NCI-H2171 treated with DMSO at 0.1 percent for 48 hours (cell line): ENCODE results near the gene ZNF394.

Experiments
- DNase-seq: peaks from one replicate; lab custom pipeline; 2025; lab: John Stamatoyannopoulos, UW

ZNF394 gene

DNA sequence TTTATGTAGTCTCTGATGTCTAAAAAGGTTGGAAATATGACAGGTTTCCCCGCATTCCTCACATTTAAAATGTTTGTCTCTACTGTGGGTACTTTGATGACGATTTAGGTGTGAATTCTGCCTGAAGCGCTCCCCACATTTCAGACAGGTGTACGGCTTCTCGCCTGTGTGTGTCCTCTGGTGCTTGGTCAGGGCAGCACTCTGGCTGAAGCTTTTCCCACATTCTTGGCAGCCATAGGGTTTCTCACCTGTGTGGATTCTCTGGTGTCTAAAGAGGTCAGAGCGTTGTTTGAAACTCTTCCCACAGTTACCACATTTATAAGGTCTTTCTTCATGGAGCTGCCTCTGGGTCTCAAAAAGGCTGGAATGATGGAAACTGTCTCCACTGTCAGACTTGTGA, 6.3 kb downstream of the ZNF394 start:
- no peak for DNase-seq

DNA sequence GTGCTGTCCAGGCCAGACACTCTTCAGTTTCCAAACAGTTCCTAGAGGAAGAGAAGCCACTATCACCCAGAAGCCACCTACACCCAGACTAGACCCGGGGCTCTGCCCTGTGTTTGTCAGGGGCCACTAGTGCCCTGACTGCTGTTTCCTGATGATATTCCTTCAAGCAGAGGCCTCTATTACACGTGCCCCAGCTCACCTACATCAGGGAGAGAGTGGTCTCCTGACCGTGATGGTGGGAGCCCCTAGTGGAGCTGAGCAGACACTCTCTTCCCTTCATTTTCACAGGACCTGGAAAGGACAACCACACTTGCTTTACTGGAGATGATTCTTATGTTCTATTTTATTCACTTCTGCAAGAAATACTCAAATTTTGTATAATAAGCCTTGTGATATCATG, 9.2 kb downstream of the ZNF394 start:
- DNase-seq, result no peak

DNA sequence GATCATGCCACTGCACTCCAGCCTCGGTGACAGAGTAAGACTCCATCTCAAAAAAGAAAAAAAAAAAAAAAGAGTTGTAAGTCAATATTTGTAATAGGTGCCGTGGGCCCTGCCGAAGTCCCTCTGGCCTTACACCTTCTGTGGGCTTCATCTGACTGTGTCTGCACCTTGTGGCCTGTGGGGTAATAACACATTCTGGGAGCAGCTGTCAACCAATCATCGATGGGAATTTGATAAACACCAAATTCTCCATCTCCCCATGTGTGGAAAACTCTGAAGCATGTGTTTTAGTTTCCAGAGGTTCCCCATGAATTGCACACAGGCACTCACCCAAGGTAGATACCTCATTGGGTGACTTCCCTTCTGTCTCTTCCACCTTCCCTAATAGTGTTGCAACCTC, 10.8 kb downstream of the ZNF394 start:
- no peak for DNase-seq

DNA sequence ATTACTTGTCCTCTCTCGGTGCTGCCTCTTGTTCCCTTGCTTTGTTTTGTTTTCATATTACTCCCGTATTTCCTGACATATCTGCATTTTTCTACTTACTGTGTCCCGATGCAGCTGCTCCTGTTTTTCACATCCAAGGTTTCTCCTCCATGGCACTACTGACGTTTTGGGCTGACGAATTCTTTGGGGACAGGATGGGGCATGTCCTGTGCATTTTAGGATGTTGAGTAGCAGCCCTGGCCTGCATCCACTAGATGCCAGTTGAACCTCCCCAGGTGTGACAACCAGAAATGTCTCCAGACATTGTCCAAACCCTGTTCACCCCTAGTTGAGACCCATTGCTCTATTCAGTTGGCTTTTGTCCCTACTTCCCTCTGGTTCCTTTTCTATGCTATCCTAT, 15.0 kb downstream of the ZNF394 start:
- DNase-seq, result no peak

DNA sequence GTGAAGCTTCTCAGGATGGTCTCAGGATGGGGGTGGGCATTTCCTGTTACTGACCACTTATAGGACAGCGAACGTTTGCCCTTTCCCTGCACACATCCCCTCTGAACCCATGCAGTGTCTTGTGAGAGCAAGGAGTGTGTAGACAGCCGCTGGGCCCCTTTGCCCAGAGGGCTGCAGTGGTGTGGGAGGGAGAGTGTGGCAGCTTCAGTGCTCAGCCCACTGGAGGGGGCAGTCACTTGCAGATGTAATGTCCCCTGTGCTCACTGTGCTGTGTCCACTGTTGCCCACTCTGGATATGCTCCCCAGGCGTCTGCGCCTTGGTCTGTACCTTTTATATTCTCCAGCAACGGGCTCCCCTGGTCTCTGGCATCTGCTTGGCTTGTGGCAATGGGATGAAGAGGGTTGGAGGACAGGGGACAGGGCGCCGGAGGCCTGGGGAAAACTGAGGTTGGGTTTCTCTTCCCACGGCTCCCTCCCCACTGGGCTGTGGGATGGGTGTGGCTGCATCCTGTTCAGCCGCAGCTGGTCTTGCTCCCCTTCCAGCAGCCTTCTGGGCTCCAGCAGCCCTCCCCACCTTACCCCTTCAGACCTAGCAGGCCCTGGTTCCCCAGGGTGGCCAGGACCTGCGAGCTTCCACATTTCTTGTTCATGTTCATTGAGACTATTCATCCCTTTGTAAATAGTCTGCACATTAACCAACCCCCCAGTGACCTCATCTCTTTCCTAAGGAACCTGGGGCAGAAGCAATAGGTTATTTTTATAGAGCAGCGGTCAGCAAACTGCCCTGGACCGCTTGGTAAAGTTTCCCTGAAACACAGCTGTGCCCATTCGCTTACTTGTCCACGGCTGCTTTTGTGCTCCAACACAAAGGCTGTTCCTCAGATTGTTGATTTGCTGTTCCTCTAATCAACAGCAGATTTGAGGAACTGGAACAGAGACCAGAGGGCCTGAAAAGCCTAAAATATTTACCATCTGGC, 21.3 kb downstream of the ZNF394 start:
- no peak for DNase-seq

DNA sequence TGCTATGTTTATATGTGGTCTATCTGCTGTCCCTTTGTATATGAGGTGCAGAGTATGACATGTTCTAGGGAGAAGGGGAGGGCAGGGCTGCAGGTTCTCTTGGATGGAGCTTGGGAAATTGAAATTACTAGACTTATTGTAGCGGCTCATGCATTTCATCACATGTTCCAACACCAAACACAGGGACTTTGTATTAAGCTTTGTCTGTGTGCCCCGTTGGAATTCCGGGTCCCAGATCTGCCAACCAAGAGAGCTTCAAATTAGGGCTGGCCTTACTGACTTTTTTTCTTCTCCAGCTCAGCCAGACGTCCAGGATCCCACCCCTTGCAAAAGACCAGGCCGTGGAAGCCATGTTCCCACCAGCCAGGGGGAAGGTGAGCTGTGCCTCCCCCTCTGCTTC, 24.0 kb downstream of the ZNF394 start:
- DNase-seq, result no peak

DNA sequence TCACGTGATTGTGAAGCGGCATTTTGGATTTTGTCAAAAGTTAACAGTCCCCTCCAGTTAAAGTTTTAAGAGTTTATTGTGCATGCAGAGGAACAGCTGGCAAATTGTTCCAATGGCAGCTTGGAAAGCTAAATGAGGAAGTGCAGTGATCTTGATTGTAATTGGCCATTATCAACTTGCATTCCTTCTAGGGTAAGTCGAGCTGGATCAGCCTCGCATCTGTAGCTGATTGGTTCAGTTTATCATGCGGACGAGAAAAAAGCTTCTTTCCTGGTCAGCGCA, 26.8 kb downstream of the ZNF394 start:
- peak; percentile 56 for DNase-seq

DNA sequence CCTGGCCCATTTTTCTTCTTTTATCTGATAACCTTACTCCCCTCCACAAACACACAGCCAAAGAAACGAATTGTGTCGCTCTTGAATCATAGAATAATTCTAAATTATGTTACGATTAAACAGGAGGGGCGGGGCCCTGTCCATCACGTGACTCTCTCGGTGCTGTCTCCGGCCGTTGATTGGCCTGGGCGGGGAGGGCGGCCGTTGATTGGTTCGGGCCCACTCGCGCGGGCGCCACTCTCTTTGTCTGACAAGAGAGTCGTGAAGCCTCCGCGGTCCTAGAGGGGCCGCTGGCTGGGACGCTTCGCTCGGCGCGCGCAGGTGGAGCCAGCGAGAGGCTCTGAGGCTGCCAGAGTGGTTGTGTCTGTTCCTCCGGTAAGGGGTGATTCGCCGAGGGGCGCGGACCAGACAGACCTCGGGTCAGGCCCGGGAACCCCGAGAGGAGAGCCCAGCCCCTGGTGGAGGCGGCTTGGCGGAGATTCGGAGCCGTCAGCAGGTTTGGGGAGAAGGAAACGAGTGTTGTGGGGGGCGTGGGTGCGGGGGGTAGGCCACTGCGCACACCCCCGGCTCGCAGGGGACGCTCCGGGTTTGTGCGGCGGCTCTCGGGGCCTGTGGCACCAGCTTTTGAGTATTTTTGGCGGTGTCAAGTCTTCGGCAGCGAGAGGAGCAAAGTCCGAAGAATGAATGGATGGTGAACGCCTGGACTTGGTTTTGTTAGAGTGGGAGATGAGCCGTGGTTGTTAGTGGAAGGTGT, 27.3 kb downstream of the ZNF394 start, which contains the start of gene ZNF789:
TSS of gene ZNF789 (plus strand) at position 330 of the 754 bp plus-strand sequence. CDS start 3,567 bp downstream, outside the sequence.
- DNase-seq, result peak; percentile 94

DNA sequence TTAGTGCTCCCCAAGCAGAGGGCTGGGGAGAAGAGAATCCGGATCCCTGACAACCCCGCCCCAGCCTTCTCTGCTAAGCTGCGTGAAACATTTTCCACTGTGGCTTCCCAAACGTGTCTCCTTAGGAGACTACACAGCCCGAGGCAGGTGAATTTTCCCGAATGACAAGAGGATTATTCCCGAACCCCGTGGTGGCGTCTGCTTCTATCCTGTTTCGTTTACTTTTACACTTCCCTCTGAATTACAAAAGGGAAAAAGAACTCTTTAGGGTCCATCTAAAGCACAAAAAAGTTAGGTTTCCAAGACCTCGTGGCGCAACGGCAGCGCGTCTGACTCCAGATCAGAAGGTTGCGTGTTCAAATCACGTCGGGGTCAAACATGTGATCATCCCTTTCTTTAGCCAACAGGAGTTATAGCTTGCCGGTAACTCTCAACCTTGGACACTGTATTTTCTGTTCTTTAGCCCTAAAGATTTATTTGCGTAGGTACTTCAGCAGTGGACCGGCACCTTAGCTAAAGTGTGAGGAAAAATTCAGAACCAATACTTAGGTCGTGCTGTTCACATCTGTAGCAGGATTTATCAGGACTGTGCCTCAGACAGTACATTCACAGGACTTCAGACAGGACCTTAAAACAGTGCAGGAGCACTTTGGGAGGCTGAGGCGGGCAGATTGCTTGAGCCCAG, 30.6 kb downstream of the ZNF394 start:
- no peak for DNase-seq

DNA sequence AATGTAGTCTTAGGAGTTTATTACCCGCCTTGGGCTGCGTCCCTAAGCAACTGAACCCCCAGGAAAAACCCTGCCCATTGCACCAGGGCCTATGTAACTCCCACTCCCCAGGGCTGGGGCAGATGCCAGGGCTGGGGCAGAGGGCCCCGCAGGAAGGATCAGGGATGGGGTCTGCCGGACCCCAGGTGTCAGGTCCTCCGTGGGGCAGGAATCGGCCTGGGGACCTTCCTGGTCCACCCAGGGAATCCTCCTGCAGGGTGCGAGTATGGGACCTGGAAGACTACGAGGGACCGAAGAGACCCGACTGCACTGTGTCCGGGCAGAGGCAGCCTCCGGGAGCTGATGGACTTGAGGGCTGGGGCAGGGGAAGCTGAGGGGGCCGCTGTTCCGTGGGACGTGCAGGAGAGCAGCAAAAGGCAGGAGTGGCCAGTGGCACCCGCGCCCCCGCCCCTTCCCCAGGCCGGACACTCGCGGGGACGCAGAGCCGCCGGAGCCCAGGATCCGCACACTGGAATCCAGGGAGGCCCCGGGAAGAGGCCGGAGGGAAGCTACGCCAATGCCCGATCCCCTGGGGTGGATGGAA, 31.7 kb downstream of the ZNF394 start:
- DNase-seq, result no peak

DNA sequence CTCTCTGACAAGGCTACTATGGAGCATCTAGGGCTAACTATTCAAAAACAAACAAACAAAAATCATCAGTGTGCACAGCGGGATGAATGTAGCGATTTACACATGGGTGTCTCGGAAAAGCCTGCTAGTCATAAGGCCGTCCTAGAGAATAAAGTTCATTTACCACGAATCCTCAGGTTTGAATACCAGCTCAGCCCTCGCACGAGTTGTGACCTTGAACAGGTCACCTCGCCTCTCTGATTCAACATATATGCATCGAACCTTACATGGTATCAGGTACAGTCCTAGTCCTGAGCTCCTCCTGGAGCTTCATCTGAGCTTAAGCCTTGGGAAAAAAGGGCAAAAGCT, 34.7 kb downstream of the ZNF394 start:
- no peak for DNase-seq

DNA sequence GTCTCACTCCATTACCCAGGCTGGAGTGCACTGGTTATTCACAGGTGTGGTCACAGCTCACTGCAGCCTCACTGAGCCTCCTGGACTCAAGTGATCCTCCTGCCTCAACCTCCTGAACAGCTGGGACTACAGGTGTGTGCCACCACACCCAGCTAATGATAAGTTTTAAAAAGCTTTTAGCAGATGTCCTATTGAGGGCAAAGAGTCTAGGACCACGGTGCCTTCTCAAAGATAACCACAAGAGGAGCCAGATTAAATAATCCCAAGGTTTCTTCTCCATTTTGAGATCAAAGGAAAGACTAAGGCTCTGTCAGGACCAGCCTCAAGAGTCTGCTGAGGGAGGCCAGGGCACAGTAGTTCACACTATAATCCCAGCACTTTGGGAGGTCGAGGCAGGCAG, 38.9 kb downstream of the ZNF394 start:
- no peak for DNase-seq

DNA sequence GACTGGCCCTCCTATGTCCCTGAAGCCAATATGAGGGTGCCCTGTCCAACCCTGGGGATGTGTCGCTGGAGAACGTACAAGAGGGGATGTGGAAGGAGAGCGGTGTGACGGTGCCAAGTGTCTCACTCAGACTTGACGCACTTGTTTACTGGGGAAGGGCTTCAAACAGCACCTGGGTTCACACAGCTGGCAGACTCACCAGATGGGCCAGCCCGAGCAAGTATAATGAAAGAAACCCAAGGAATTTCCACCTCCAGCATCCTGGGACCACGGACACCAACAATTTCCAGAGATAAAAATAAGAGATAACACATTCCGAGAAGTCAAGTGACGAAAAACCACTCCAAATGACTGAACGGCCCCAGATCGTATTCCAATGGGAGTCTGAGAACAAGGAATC, 39.4 kb downstream of the ZNF394 start:
- DNase-seq, result no peak

DNA sequence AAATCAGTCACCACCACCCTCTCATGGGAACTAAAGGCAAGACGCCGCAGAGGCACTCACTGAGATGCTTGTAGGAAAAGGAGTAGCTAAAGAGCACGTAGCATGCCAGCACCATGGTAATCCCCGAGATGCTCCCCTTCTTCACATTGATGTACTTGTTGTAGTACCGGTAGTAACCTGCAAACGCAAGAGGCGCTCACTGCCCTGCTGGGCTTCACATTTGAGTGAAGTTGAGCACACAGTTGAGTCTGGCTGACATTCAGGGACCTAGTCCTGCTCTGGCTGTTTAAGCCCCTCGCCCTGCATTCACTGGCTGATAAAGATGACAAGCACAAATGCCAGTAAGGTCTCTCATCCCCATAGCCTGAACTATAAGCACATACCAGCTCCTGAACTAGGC, 41.0 kb downstream of the ZNF394 start:
- no peak for DNase-seq

DNA sequence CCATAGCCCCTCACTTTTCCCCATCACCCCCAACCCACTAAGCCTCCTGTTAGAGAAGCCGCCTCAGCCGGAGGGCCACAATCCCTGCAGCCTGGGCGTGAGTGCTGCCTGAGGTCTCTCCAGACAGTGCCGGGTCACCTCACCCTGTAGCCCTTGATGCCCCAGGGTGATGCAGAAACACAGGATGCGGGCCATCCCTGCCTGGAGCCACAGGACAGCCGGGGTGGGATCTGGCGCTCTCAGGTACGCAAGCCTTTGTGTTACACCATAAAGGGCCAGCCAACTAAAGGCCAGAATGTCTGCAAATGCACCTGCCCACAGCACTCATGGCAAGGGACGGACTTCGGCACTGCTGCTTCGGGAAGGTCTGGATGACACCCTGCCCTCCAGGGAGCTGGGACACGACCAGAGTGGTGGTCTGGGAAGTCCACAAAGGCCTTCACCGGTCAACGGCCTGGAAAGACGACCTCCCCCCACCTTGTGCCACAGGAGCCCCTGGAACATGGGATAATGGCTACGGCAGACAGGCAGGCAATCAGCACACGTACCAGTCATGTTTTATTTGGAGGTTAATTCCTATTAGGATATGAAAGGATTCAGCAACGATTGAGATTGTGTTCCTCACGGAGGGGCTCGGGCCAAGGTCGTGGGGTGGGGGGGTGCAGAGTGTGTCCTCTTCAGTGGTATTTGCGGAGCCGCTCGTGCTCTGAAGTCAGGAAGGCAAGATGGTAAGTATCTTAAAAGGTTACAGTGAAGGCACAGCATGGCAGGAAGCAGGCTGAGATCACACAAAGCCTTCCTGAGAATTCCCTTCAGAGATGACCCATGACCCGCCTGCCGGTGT, 42.2 kb downstream of the ZNF394 start:
- no peak for DNase-seq

DNA sequence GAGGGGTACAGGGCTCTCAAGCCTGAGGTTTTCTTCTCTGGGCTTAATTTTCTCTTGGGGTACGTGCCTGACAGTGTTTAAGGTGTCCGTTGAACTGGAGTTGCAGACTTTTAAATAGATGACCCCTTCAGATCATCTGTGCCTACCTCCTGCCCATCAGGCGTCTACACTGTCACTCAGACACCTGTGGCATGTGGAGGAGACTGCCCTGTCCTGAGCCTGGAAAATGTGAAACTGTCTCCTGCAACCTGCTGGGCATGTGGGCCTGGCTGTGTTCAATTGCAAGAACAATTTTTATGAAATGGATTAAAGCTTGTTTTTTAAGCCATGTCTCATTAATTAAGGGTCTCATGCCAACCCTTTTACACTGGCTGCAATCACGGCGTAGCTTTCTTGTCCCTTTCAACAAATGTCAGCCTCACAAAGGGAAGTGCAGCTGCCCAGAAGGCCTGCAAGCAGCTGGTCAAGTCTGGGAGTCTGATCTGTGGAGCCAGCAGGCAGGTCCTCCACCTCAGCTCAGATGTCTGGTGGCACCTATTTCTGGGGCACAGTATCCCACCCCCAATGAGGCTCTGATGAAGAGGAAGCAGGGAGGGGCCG, 42.9 kb downstream of the ZNF394 start:
- DNase-seq, result no peak

DNA sequence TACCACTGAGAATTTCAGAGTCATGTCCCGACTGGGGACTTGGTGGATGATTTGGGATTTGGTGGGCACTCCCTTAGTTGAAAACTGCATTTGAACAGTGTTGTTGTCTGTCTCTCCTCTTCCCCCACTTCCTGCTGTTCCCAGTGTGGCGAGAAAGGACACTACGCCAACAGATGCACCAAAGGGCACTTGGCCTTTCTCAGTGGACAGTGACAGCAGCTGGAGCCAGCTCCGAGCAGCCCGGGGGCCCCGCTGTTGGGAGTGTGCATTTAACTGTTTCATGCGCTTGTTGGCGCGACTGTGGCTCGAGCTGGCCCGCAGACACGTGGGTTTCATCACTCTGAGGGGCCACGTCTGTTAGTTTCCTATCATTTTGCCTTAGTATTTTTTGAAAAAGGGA, 43.8 kb downstream of the ZNF394 start:
- DNase-seq, result no peak

DNA sequence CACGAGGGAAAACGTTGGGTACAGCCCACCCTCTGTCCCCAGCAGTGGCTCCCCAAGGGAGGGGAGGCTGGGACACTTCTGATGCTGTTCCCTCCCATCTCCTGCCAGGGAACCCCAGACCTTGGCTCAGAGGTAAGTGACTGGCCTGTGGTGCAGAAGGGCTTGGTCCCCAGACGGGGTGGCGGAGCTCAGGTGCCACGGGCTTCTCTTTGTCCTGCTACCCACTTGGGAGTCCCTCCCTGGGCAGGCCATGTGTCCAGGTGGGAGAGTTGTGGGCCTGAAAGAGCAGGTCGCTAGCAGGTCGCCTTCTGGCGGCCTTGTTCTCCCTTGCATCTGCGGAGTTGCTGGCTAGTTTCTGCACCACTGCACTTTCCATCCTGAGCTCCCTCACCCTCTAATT, 44.2 kb downstream of the ZNF394 start:
- DNase-seq, result no peak

DNA sequence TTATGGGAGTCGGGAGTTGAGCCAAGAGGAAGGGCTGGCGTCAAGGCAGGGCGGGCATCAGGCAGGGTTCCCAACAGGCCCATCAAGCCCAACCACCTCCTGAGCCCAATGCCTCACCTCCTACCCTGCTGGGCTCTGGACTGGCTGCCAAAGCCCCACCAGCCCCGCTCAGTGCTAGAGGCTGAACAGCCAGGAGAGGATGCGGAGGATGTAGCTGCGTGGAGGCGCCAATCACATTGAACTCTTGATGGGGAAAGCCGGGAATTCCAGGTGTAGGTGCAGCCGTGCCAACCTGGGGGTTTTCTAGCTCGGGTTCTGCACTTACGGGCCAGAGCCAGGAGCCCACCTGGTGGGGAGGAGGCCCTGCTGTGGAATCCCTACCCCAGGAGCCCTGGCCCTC, 47.0 kb downstream of the ZNF394 start:
- no peak for DNase-seq

DNA sequence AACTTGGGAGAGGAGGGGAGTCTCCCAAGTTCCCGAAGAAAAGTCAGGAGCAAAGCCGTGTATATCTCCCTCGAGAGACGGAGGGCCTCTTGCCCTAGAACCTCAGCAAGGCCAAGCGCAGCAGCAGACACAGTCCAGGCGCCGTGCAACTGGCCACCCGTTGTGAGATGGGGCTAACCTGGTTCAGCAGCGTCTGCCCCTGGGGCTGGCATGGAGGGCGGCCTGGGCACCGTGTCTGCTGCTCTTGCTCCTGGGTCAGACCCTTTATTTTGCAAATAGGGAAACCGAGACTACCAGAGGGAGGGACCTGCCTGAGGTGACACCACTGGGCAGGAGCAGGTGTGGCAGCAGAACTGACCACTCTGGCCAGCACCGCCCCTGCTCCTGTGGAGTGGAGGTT, 47.5 kb downstream of the ZNF394 start:
- DNase-seq, result no peak

DNA sequence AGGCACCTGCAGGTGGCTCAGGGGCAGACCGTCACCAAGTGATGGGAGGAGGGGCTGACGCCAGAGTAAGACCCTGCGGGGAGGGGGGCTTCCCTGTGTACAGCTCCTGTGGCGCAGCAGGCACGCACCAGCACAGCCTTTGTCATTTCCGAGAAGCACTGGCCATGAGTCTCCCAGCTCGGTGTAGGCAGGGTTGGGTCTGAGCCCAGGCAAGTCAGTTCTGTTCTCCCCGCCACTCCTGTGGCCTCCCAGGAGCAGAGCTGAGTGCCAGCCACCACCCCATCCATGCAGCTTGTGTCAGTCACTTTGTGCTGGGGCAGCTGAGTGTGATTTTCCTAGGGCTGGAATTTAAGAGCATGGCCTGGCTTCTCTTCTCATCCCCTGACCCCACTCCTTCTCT, 48.1 kb downstream of the ZNF394 start:
- DNase-seq, result no peak
